Stomach (tissue), 9 donors: ENCODE measurements around the gene LGR4. TPM values are rescaled to one million over a fixed set of nuclear protein-coding genes. Genes with fewer than 3 reads are reported as not detected.

Source experiments
- DNase-seq, 2 donors: peaks; one replicate each; pipeline versions ENCODE4 v3.0.0 to v3.0.0-alpha.2; 2013 to 2019
- H3K27ac ChIP-seq, 5 donors: fragments of 200-600 bp in 4 of 5; sonication (generic) in 4 of 5; one replicate each; pipeline ENCODE4 v1.5.1; 2013 to 2019; ENCODE audit warnings: mild to moderate bottlenecking in 1 of 5, moderate library complexity in 1 of 5
- H3K27me3 ChIP-seq, 3 donors: fragments of 200-600 bp; sonication (generic); one replicate each; pipeline ENCODE4 v1.5.1; 2017 to 2019; ENCODE audit warnings: mixed run types in 1 of 3
- H3K36me3 ChIP-seq, 4 donors: fragments of 200-600 bp; sonication (generic); 1 replicate in 3 of 4; 2 replicates in 1 of 4; pipeline ENCODE4 v1.5.1; 2016 to 2019
- H3K4me1 ChIP-seq, 4 donors: fragments of 200-600 bp; sonication (generic); one replicate each; pipeline ENCODE4 v1.5.1; 2016 to 2019
- H3K4me3 ChIP-seq, 4 donors: fragments of 200-600 bp; sonication (generic) in 3 of 4; one replicate each; pipeline ENCODE4 v1.5.1; 2016 to 2019; ENCODE audit warnings: mild to moderate bottlenecking in 1 of 4
- H3K9me3 ChIP-seq, 4 donors: fragments of 200-600 bp; sonication (generic); one replicate each; pipeline ENCODE4 v1.5.1; 2016 to 2019
- EP300 ChIP-seq: sonication (generic); formaldehyde crosslinking; IDR thresholded peaks from one replicate; pipeline ENCODE4 v1.6.1; 2017; ENCODE audit warnings: antibody characterized with exemption
- POLR2A ChIP-seq, 4 donors: fragments of 450-650 bp; IDR thresholded peaks; one replicate each; pipeline ENCODE4 v1.6.1; 2016; ENCODE audit warnings: antibody characterized with exemption in 4 of 4, control low read depth in 2 of 4, mild to moderate bottlenecking in 1 of 4, moderate library complexity in 1 of 4
- POLR2AphosphoS5 ChIP-seq, 3 donors: sonication (generic); formaldehyde crosslinking; IDR thresholded peaks; one replicate each; pipeline ENCODE4 v1.6.1; 2016; ENCODE audit warnings: antibody characterized with exemption in 3 of 3
- WGBS, 5 donors: extraction: QIAGEN DNeasy Blood & Tissue Kit in 3 of 5; methylation state at CpG; one replicate each; pipeline versions ENCODE4 v1.1.5 to v1.1.7; 2013 to 2018; 5-methylcytosine and 5-hydroxymethylcytosine counted together
- intact Hi-C: fragments of 100-400 bp; cut with DNase I; formaldehyde crosslinking; loops from one replicate; pipeline ENCODE4 v1.15.1; 2023; ENCODE audit warnings: low total_unique reads
- polyA plus RNA-seq, 3 donors: library from polyadenylated mRNA; stranded (reverse); fragments of 200-250 nt; gene quantifications; one replicate each; pipeline ENCODE4 v1.2.3, GENCODE V29; 2013
- total RNA-seq, 5 donors: library from RNA; depleted of rRNA; stranded (reverse); fragments of >200 nt; gene quantifications; one replicate each; pipeline versions ENCODE4 v1.1.0 to v1.2.3, GENCODE V29; 2014 to 2016
- TF ChIP-seq, protein P1 (sequence below), 7 experiments: fragments of 450-650 bp in 4 of 7; fragments of 200-600 bp in 3 of 7; sonication (generic) in 3 of 7; IDR thresholded peaks; one replicate each; pipeline ENCODE4 v1.5.1; 2016 to 2019; ENCODE audit warnings: antibody characterized with exemption in 7 of 7, control low read depth in 2 of 7, mild to moderate bottlenecking in 1 of 7
- donor health status: healthy with polysubstance abuse.
- donor health status: Bipolar disorder and iron deficiency.
- donor health status: healthy.

The LGR4 gene
- total and polyA plus RNA-seq, 8 donors, result 5.6 to 236 (median 31.3) TPM

DNA sequence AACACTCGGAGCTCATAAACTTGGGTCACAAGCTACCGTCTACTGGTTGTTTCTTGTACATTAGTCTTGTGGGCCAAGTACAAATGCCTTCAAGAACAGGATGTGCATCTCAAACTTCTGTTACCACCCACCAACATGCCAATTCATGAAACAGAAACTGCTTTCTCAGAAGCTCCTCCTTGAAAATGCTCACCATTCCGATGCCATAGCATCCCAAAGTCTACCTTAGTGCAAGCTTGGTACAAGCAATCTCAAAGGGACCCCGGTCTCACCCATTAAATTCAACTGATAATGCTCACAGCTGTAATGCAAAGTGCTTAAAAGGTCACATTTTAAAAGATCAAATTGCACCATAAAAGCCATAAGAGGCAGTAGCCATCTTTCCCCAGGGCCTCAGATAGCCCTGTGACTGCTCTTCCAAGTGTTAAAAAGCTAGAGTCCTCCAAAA lies 77.8 kb downstream of the LGR4 start:
- no peak overlapping the region for H3K4me3 ChIP-seq
- 67 to 81% (median 76%) methylated on average over 4 of the region's 4 CpGs for WGBS, 5 donors
- no peaks in the 10 kb centered on the region for H3K27me3 ChIP-seq
- H3K9me3 ChIP-seq, result no peaks in the 10 kb centered on the region
- no peak for DNase-seq
- no peak for TF ChIP-seq POLR2AphosphoS5 (IDR thresholded peaks at IDR 0.05)
- TF ChIP-seq, protein P1, sequence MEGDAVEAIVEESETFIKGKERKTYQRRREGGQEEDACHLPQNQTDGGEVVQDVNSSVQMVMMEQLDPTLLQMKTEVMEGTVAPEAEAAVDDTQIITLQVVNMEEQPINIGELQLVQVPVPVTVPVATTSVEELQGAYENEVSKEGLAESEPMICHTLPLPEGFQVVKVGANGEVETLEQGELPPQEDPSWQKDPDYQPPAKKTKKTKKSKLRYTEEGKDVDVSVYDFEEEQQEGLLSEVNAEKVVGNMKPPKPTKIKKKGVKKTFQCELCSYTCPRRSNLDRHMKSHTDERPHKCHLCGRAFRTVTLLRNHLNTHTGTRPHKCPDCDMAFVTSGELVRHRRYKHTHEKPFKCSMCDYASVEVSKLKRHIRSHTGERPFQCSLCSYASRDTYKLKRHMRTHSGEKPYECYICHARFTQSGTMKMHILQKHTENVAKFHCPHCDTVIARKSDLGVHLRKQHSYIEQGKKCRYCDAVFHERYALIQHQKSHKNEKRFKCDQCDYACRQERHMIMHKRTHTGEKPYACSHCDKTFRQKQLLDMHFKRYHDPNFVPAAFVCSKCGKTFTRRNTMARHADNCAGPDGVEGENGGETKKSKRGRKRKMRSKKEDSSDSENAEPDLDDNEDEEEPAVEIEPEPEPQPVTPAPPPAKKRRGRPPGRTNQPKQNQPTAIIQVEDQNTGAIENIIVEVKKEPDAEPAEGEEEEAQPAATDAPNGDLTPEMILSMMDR (IDR thresholded peaks at IDR 0.05), result no peak
- no peak for TF ChIP-seq POLR2A (IDR thresholded peaks at IDR 0.05)
- no peak for TF ChIP-seq EP300
- peaks cover 46 to 91% (median 61%) of the 10 kb centered on the region in 4 donors for H3K4me1 ChIP-seq
- H3K27ac ChIP-seq, result peak overlapping the region; percentile 9 to 82 (median 72)
- intact Hi-C loops, result no loop called here
- no peaks in the 10 kb centered on the region for H3K36me3 ChIP-seq

- WGBS, 5 donors, result 61 to 68% (median 63%) methylated on average over 4 of the region's 4 CpGs
- peak in 1 of 2 donors; percentile 62 for DNase-seq
- H3K27ac ChIP-seq, result peak overlapping the region in 4 of 5 donors; percentile 53 to 82 (median 66)
These were observed 80.1 kb downstream of the LGR4 start for GRCh38 chr11:27392278-27393114.

GRCh38 chr11:27391331-27392015 lies 81.1 kb downstream of the LGR4 start:
- H3K9me3 ChIP-seq, result no peaks in the 10 kb centered on the region
- intact Hi-C loops, result no loop called here
- no peaks in the 10 kb centered on the region for H3K27me3 ChIP-seq
- DNase-seq, result no peak
- peak overlapping the region; percentile 42 to 82 (median 70) for H3K27ac ChIP-seq
- peaks cover 29 to 84% (median 46%) of the 10 kb centered on the region in 4 donors for H3K4me1 ChIP-seq
- H3K4me3 ChIP-seq, result no peak overlapping the region
- TF ChIP-seq EP300, result no peak
- TF ChIP-seq, protein P1 (IDR thresholded peaks at IDR 0.05), result no peak
- no peak for TF ChIP-seq POLR2AphosphoS5 (IDR thresholded peaks at IDR 0.05)
- no peak for TF ChIP-seq POLR2A (IDR thresholded peaks at IDR 0.05)
- H3K36me3 ChIP-seq, result peaks cover 0 to 3% (median 0%) of the 10 kb centered on the region in 4 donors
- WGBS, 5 donors, result 67 to 80% (median 73%) methylated on average over 5 of the region's 5 CpGs

More at GRCh38 chr11:27392278-27393114, 80.1 kb downstream of the LGR4 start:
- Histone ChIP-seq H3K36me3 (peaks cover 0 to 3% (median 0%) of the 10 kb centered on the region in 4 donors), H3K4me3 (no peak overlapping the region), H3K27me3 (no peaks in the 10 kb centered on the region), H3K4me1 (peaks cover 39 to 90% (median 57%) of the 10 kb centered on the region in 4 donors), H3K9me3 (no peaks in the 10 kb centered on the region)
- TF ChIP-seq EP300, result no peak
- TF ChIP-seq, protein P1 (IDR thresholded peaks at IDR 0.05), result no peak
- TF ChIP-seq POLR2A (IDR thresholded peaks at IDR 0.05), result no peak
- peak in 1 of 3 donors; percentile 72 for TF ChIP-seq POLR2AphosphoS5 (IDR thresholded peaks at IDR 0.05)
- intact Hi-C loops, result no loop called here
